Measurements from ENCODE around the gene HINT2.

HINT2 gene

DNA sequence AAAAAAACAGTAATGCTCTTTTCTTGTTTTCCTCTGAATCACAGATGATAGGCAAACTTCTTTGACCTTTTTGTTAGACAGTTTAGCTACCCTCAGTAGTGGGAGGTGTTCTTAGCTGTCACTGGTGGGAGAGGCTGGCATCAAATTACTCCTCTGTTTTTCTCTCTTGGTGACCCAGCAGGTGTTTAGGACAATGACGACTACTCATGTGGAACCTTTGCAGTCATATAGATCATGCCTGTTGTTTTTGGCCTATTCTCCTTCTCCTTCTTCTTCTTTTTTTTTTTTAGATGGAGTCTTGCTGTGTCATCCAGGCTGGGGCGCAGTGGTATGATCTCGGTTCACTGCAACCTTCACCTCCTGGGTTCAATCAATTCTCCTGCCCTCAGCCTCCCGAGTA is 38.8 kb downstream of the HINT2 start:
- H3K27me3 Mint-ChIP-seq, result no peaks in the 10 kb centered on the region
- ATAC-seq (replicated peaks; ENCODE audit: extremely low read depth, poor library complexity, severe bottlenecking) (no peak), DNase-seq (ENCODE audit: low spot score in 2 of 2) (no peak)
- no peaks in the 10 kb centered on the region for H3K9me3 Mint-ChIP-seq
- no peak overlapping the region for H3K27ac Mint-ChIP-seq (ENCODE audit: low read depth)
- peaks cover 3% of the 10 kb centered on the region for H3K36me3 Mint-ChIP-seq (ENCODE audit: insufficient read depth)
- peaks cover 8% of the 10 kb centered on the region for H3K4me1 Mint-ChIP-seq
- H3K4me3 Mint-ChIP-seq, result no peak overlapping the region

DNA sequence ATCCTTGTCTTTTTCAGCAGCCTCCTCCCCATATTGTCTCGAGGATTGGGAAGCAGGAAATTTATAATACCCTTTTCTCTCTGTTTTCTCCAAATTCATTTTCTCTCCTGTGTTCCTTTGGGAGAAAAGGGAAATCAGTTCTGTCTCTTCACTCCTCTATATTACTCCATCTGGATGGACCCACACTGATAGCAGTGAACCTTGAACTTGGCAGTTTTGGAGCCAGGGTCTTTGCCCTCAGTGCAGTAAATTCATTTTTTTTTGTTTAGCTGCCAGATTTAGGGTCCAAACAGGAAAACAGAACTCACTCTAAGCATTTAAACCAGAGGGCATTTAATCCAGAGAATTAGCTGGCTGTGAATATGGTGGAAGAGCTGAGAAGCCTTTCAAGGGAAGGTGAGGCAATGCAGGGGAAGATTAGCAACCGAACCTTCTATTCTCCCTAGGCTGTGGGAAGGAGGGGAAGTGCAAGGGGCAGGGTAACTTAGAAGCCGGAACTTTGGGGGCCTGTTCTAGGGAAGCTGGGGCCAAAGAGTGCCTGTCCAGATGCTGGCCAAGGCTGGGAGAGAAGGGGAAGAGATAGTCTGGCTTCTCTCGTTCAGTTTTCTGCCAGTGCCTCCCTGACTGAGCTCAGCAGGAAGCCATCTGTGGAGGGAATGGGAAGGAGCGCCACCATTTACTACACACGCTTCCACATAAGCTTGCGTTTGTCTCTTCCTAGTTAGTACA is 39.8 kb downstream of the HINT2 start:
- no peak overlapping the region for H3K27ac Mint-ChIP-seq (ENCODE audit: low read depth)
- H3K4me3 Mint-ChIP-seq, result no peak overlapping the region
- ATAC-seq (replicated peaks; ENCODE audit: extremely low read depth, poor library complexity, severe bottlenecking) (no peak), DNase-seq (ENCODE audit: low spot score in 2 of 2) (no peak)
- peaks cover 3% of the 10 kb centered on the region for H3K36me3 Mint-ChIP-seq (ENCODE audit: insufficient read depth)
- H3K27me3 Mint-ChIP-seq, result no peaks in the 10 kb centered on the region
- H3K4me1 Mint-ChIP-seq, result peaks cover 7% of the 10 kb centered on the region
- H3K9me3 Mint-ChIP-seq, result no peaks in the 10 kb centered on the region

DNA sequence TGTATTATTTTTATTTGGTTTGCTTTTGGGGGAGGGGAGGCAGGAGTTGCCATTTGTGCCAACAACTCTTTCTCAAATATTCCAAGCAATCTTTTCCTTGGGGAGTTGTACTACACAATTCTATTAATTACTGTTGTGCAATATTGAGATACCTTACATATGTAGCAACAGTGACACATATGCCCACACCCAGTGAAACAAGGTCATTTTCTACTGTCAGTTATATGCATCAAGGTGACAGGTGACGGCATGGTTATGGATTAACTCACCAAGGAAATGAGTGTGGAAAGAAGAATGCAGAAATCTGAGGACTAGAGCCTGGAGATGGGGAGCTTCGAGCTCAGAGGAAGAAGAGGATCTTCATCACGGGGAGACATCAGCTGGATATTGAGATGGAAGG is 42.9 kb downstream of the HINT2 start:
- no peak for DNase-seq (ENCODE audit: low spot score in 2 of 2)
- no peak overlapping the region for H3K4me3 Mint-ChIP-seq
- H3K27me3 Mint-ChIP-seq, result no peaks in the 10 kb centered on the region
- peaks cover 2% of the 10 kb centered on the region for H3K36me3 Mint-ChIP-seq (ENCODE audit: insufficient read depth)
- H3K27ac Mint-ChIP-seq (ENCODE audit: low read depth), result no peak overlapping the region
- ATAC-seq (replicated peaks; ENCODE audit: extremely low read depth, poor library complexity, severe bottlenecking), result no peak
- H3K9me3 Mint-ChIP-seq, result no peaks in the 10 kb centered on the region
- peaks cover 12% of the 10 kb centered on the region for H3K4me1 Mint-ChIP-seq

DNA sequence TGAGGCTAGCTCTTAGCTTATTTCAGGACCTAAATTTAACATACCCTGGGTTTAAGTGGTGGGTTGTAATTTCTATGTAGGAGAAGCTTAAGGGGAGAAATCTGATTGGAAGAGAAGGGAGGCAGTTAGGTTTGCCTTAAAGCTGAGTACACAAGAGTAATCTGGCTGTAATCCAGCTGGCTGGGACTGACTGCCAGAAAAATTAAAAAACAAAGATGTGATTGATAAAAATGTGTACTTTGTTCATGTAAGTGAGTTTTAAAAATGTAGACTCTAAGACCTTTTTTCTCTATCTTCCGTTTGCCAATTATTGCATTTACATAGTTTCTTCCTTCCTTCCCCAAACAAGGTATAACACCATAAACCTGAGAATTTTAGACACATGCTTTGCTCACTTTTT is 43.3 kb downstream of the HINT2 start:
- no peaks in the 10 kb centered on the region for H3K27me3 Mint-ChIP-seq
- H3K4me1 Mint-ChIP-seq, result peaks cover 12% of the 10 kb centered on the region
- H3K36me3 Mint-ChIP-seq (ENCODE audit: insufficient read depth), result no peaks in the 10 kb centered on the region
- ATAC-seq (replicated peaks; ENCODE audit: extremely low read depth, poor library complexity, severe bottlenecking), result no peak
- H3K27ac Mint-ChIP-seq (ENCODE audit: low read depth), result no peak overlapping the region
- no peaks in the 10 kb centered on the region for H3K9me3 Mint-ChIP-seq
- no peak for DNase-seq (ENCODE audit: low spot score in 2 of 2)
- no peak overlapping the region for H3K4me3 Mint-ChIP-seq

DNA sequence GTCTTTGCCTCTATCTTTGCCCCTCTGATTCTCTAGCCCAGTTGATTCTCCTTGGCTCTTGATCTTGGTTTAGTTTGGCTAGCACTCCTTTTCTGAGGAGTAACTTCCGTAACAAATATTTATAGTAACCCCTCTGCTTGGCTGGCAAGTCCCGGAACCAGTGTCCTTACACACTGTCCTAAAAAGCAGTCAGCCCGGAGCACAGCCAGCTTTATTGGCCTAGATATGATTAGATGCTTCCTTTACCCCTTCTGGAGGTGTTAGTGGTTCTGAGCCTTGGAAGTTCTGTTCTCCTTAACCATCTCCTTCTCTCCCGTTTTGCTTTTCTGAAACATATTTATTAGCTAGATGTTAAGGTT is 43.8 kb downstream of the HINT2 start:
- H3K36me3 Mint-ChIP-seq (ENCODE audit: insufficient read depth), result no peaks in the 10 kb centered on the region

DNA sequence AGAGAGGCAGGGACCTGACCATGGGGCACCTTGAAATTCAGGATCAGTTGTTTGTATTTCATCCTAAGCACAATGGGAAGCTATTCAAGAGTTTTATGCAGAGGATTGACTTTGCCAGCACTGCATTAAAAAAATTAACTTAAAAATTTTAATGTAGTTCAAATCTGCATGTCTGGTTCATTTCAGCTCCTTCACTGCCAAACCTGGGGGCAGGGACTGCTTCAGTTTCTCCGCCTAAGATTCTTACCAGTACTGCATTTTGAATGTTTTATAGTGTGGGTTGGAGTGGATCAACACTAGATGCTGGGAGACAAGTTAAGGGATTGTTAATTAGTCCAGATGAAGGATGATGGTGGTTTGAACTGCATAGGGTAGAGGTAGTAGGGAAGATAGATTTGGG is 45.1 kb downstream of the HINT2 start:
- ATAC-seq (replicated peaks; ENCODE audit: extremely low read depth, poor library complexity, severe bottlenecking), result no peak
- H3K4me3 Mint-ChIP-seq, result no peak overlapping the region
- H3K27ac Mint-ChIP-seq (ENCODE audit: low read depth), result no peak overlapping the region
- H3K4me1 Mint-ChIP-seq, result peaks cover 6% of the 10 kb centered on the region
- H3K36me3 Mint-ChIP-seq (ENCODE audit: insufficient read depth), result no peaks in the 10 kb centered on the region
- H3K27me3 Mint-ChIP-seq, result no peaks in the 10 kb centered on the region
- no peak for DNase-seq (ENCODE audit: low spot score in 2 of 2)
- no peaks in the 10 kb centered on the region for H3K9me3 Mint-ChIP-seq

More for the DNA sequence above, 43.8 kb downstream of the HINT2 start:
- no peak for DNase-seq (ENCODE audit: low spot score in 2 of 2)
- H3K4me1 Mint-ChIP-seq, result peaks cover 12% of the 10 kb centered on the region
- no peaks in the 10 kb centered on the region for H3K27me3 Mint-ChIP-seq
- no peak overlapping the region for H3K27ac Mint-ChIP-seq (ENCODE audit: low read depth)
- no peak for ATAC-seq (replicated peaks; ENCODE audit: extremely low read depth, poor library complexity, severe bottlenecking)
- no peaks in the 10 kb centered on the region for H3K9me3 Mint-ChIP-seq
- H3K4me3 Mint-ChIP-seq, result no peak overlapping the region

DNA sequence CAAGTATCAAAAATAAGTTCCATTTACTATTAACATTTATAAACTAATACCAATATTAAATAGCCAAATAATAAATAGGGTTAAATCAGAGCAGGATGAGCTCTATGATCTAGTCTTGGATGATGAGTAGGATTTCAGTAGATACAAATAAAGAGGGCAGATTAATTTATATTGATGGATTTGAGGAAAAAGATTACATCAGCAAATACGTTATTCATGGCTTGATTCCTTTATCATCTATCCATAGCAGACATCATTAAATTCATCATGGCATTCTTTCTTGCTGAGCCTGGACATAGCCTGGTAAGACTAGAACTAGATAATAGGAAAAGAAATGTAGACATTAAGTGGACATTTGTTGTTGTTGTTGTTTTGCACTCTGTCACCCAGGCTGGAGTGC is 47.4 kb downstream of the HINT2 start:
- no peak overlapping the region for H3K4me3 Mint-ChIP-seq
- ATAC-seq (replicated peaks; ENCODE audit: extremely low read depth, poor library complexity, severe bottlenecking) (no peak), DNase-seq (ENCODE audit: low spot score in 2 of 2) (no peak)
- peaks cover 15% of the 10 kb centered on the region for H3K4me1 Mint-ChIP-seq
- no peaks in the 10 kb centered on the region for H3K36me3 Mint-ChIP-seq (ENCODE audit: insufficient read depth)
- H3K27ac Mint-ChIP-seq (ENCODE audit: low read depth), result no peak overlapping the region
- H3K27me3 Mint-ChIP-seq, result no peaks in the 10 kb centered on the region
- H3K9me3 Mint-ChIP-seq, result no peaks in the 10 kb centered on the region

DNA sequence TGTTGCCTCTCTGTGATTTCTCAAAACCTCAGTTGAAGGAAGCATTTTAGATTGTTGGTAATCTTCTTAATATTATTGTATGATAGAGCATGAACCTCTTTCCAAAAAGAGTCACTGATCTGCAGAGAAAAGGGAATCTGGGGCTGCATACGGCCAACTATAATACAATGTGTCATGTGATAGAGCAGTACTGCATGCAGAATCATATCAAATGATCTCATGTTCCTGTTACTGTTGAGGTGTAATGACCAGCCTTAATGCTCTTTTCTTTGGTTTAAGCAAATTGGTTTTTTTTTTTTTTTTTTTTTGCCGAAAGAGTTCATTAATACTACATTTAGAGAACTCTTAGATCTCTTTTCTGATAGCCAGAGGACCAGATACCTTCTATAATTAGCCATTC is 47.8 kb downstream of the HINT2 start:
- Mint-ChIP-seq H3K9me3 (no peaks in the 10 kb centered on the region), H3K36me3 (ENCODE audit: insufficient read depth) (no peaks in the 10 kb centered on the region), H3K4me1 (peaks cover 17% of the 10 kb centered on the region), H3K4me3 (no peak overlapping the region), H3K27me3 (no peaks in the 10 kb centered on the region), H3K27ac (ENCODE audit: low read depth) (no peak overlapping the region)
- ATAC-seq (replicated peaks; ENCODE audit: extremely low read depth, poor library complexity, severe bottlenecking) (no peak), DNase-seq (ENCODE audit: low spot score in 2 of 2) (no peak)

DNA sequence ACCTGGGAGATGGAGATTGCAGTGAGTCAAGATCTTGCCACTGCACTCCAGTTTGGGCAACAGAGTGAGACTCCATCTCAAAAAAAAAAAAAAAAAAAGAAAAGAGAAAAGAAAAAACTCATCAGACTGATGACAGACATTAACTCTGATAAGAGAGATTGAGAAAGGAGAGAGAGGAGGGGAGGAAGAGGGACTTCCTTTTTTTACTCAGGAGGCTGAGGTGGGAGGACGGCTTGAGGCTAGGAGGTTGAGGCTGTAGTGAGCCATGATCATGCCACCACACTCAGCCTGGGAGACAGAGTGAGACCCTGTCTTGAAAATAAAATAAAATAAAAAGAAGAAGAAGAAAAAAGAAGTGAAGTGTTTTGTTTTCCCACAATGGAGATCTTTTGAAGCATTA is 51.0 kb downstream of the HINT2 start:
- no peak for ATAC-seq (replicated peaks; ENCODE audit: extremely low read depth, poor library complexity, severe bottlenecking)
- H3K27ac Mint-ChIP-seq (ENCODE audit: low read depth), result no peak overlapping the region
- H3K4me3 Mint-ChIP-seq, result no peak overlapping the region
- H3K27me3 Mint-ChIP-seq, result no peaks in the 10 kb centered on the region
- DNase-seq (ENCODE audit: low spot score in 2 of 2), result no peak
- peaks cover 33% of the 10 kb centered on the region for H3K4me1 Mint-ChIP-seq
- peaks cover 4% of the 10 kb centered on the region for H3K36me3 Mint-ChIP-seq (ENCODE audit: insufficient read depth)
- no peaks in the 10 kb centered on the region for H3K9me3 Mint-ChIP-seq

DNA sequence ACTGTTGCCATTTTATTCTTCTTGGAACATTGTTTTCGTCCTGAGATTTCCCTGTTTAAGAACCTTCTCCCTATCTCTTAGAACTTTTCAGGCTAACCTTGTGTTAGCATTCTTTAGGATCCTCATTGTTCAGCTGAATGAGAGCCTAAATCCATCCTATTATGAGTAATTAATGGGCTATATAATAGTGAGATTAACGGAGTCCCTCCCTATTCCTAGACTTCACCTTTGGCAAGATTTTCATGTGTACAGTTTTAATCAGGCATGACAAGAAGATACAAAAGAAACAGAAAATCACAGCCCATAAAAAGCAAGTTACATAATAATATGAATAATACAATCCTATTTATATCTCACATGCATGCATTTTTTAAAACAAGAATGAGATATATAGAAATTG is 51.7 kb downstream of the HINT2 start:
- H3K36me3 Mint-ChIP-seq (ENCODE audit: insufficient read depth), result peaks cover 4% of the 10 kb centered on the region
- no peak overlapping the region for H3K27ac Mint-ChIP-seq (ENCODE audit: low read depth)
- no peak overlapping the region for H3K4me3 Mint-ChIP-seq
- H3K27me3 Mint-ChIP-seq, result no peaks in the 10 kb centered on the region
- DNase-seq (ENCODE audit: low spot score in 2 of 2), result no peak
- ATAC-seq (replicated peaks; ENCODE audit: extremely low read depth, poor library complexity, severe bottlenecking), result no peak
- H3K4me1 Mint-ChIP-seq, result peaks cover 36% of the 10 kb centered on the region
- no peaks in the 10 kb centered on the region for H3K9me3 Mint-ChIP-seq
